DMS153 treated with DMSO at 0.1 percent for 48 hours (cell line): ENCODE results near the gene TNFSF11.
A peak's percentile ranks its signal among the peaks of the same experiment; 100 is the strongest.

Experiments used
- DNase-seq: peaks from one replicate; lab custom pipeline; 2025; ENCODE audit not compliant: unreplicated experiment; lab: John Stamatoyannopoulos, UW

The TNFSF11 gene

GRCh38 chr13:42607546-42607945, 33.6 kb downstream of the TNFSF11 start:
- no peak for DNase-seq

- no peak for DNase-seq
These were observed 36.7 kb downstream of the TNFSF11 start for GRCh38 chr13:42610649-42611048.

GRCh38 chr13:42611086-42611779, 37.3 kb downstream of the TNFSF11 start:
- no peak for DNase-seq

- DNase-seq: no peak
These were observed 38.2 kb downstream of the TNFSF11 start for GRCh38 chr13:42612021-42612765.

GRCh38 chr13:42614436-42615035, 40.6 kb downstream of the TNFSF11 start:
- DNase-seq: no peak

GRCh38 chr13:42615691-42616090, 41.7 kb downstream of the TNFSF11 start:
- DNase-seq: no peak

GRCh38 chr13:42617221-42617620, 43.3 kb downstream of the TNFSF11 start:
- DNase-seq: no peak

- no peak for DNase-seq
These were observed 50.0 kb downstream of the TNFSF11 start for GRCh38 chr13:42623916-42624315.

GRCh38 chr13:42625611-42626010, 51.7 kb downstream of the TNFSF11 start:
- no peak for DNase-seq

GRCh38 chr13:42626176-42626860, 52.4 kb downstream of the TNFSF11 start:
- no peak for DNase-seq

- no peak for DNase-seq
These were observed 54.7 kb downstream of the TNFSF11 start for GRCh38 chr13:42628666-42629065.

- DNase-seq: no peak
These were observed 57.2 kb downstream of the TNFSF11 start for GRCh38 chr13:42631181-42631580.

- DNase-seq: peak; percentile 31
These were observed 59.5 kb downstream of the TNFSF11 start for GRCh38 chr13:42633495-42633894.

- no peak for DNase-seq
These were observed 64.1 kb downstream of the TNFSF11 start for GRCh38 chr13:42638101-42638500.

- no peak for DNase-seq
These were observed 64.9 kb downstream of the TNFSF11 start for GRCh38 chr13:42638886-42639285.

GRCh38 chr13:42643076-42643475, 69.1 kb downstream of the TNFSF11 start:
- DNase-seq: no peak

- DNase-seq: no peak
These were observed 70.9 kb downstream of the TNFSF11 start for GRCh38 chr13:42644841-42645240.

- DNase-seq: no peak
These were observed 71.8 kb downstream of the TNFSF11 start for GRCh38 chr13:42645717-42646116.

- DNase-seq: no peak
These were observed 75.2 kb downstream of the TNFSF11 start for GRCh38 chr13:42649141-42649540.

GRCh38 chr13:42649831-42650230, 75.9 kb downstream of the TNFSF11 start:
- no peak for DNase-seq

GRCh38 chr13:42650506-42650905, 76.6 kb downstream of the TNFSF11 start:
- DNase-seq: no peak
